ENCODE results near the gene USB1. TPM values are rescaled to one million over a fixed set of nuclear protein-coding genes. Genes with fewer than 3 reads are reported as not detected.

Gene USB1
- total RNA-seq, 1 donor from 2014 or later = 39.7 TPM

GRCh38 chr16:57992084-57992483 lies 9.1 kb upstream of the USB1 start:
- H3K9me3 Mint-ChIP-seq = no peaks in the 10 kb centered on the region
- DNase-seq (ENCODE audit: extremely low spot score, unreplicated experiment) = no peak

GRCh38 chr16:57993438-57993837 lies 7.8 kb upstream of the USB1 start:
- no peaks in the 10 kb centered on the region for H3K9me3 Mint-ChIP-seq
- peaks cover 3% of the 10 kb centered on the region for H3K36me3 Mint-ChIP-seq
- H3K27ac Mint-ChIP-seq = peak overlapping the region; percentile 97
- H3K27me3 Mint-ChIP-seq = no peaks in the 10 kb centered on the region
- H3K4me3 Mint-ChIP-seq = no peak overlapping the region
- no peak for DNase-seq (ENCODE audit: extremely low spot score, unreplicated experiment)
- TF ChIP-seq CTCF (conservative IDR thresholded peaks at IDR 0.05) = no peak
- H3K4me1 Mint-ChIP-seq (ENCODE audit: unreplicated experiment) = peaks cover 8% of the 10 kb centered on the region

More at GRCh38 chr16:57992084-57992483, 9.1 kb upstream of the USB1 start:
- H3K36me3 Mint-ChIP-seq = peaks cover 3% of the 10 kb centered on the region
- peaks cover 8% of the 10 kb centered on the region for H3K4me1 Mint-ChIP-seq (ENCODE audit: unreplicated experiment)
- H3K27me3 Mint-ChIP-seq = peaks cover 12% of the 10 kb centered on the region
- TF ChIP-seq CTCF (conservative IDR thresholded peaks at IDR 0.05) = no peak
- peak overlapping the region; percentile 97 for H3K27ac Mint-ChIP-seq
- peak overlapping the region; percentile 78 for H3K4me3 Mint-ChIP-seq

- Mint-ChIP-seq H3K9me3 (no peaks in the 10 kb centered on the region), H3K4me3 (no peak overlapping the region), H3K27me3 (no peaks in the 10 kb centered on the region), H3K27ac (no peak overlapping the region), H3K36me3 (peaks cover 3% of the 10 kb centered on the region), H3K4me1 (ENCODE audit: unreplicated experiment) (peaks cover 11% of the 10 kb centered on the region)
- DNase-seq (ENCODE audit: extremely low spot score, unreplicated experiment) = no peak
- no peak for TF ChIP-seq CTCF (conservative IDR thresholded peaks at IDR 0.05)
Measured at GRCh38 chr16:57993897-57994296, 7.3 kb upstream of the USB1 start.

GRCh38 chr16:57994361-57994760 lies 6.8 kb upstream of the USB1 start:
- Mint-ChIP-seq H3K27ac (peak overlapping the region; percentile 69), H3K9me3 (no peaks in the 10 kb centered on the region), H3K36me3 (peaks cover 3% of the 10 kb centered on the region), H3K27me3 (no peaks in the 10 kb centered on the region), H3K4me1 (ENCODE audit: unreplicated experiment) (peaks cover 15% of the 10 kb centered on the region), H3K4me3 (peak overlapping the region; percentile 52)
- TF ChIP-seq CTCF (conservative IDR thresholded peaks at IDR 0.05) = no peak
- no peak for DNase-seq (ENCODE audit: extremely low spot score, unreplicated experiment)

GRCh38 chr16:57994778-57995177 lies 6.4 kb upstream of the USB1 start:
- Mint-ChIP-seq H3K27ac (peak overlapping the region; percentile 69), H3K36me3 (peaks cover 3% of the 10 kb centered on the region), H3K4me3 (peak overlapping the region; percentile 52), H3K4me1 (ENCODE audit: unreplicated experiment) (peaks cover 16% of the 10 kb centered on the region), H3K27me3 (no peaks in the 10 kb centered on the region), H3K9me3 (no peaks in the 10 kb centered on the region)
- no peak for DNase-seq (ENCODE audit: extremely low spot score, unreplicated experiment)
- peak; percentile 65 for TF ChIP-seq CTCF (conservative IDR thresholded peaks at IDR 0.05)
